ENCODE measurements around the gene MPHOSPH6.
"Not testable (repeated sequence)": the region's sequence is repeated elsewhere in the genome, so short reads cannot be mapped to it uniquely, and the experiment has no call there.

MPHOSPH6 gene

DNA sequence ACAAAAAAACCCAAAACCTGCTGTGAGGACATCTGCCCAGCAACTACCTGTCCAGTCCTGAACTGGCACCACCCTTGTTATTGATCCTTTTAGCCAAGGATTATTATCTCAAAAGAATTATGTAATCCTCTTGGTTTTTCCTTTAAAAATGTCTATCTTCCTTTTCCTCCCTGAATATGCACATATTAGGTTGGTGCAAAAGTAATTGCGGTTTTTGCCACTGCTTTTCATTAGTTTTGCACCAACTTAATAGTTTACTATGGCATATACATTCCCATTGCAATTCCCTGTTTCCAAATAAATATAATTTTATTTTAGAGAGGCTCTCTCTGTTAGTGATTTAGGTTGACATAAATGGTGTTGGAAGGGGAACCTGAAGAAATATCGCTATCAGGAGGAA, 51.3 kb downstream of the MPHOSPH6 start:
- DNase-seq (ENCODE audit: low read depth): no peak

DNA sequence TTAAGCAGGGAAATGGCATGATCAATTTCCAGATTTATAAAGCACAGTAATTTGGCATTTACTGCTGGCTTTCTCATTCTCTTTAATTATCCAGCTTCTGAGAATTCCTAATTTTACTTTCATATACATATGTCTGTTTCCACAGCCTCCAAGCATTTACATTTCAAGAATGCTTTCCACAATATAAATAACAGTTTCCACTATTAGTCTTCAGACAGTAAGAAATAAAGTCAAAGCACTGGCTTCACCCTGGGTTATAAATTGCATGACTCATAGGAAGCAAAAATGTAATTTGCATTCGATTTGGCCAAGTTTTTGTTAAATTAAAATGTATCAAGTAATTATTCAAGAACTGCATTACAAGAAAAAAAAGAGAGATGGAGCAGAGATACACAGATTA, 53.5 kb downstream of the MPHOSPH6 start:
- DNase-seq (ENCODE audit: low read depth): no peak

DNA sequence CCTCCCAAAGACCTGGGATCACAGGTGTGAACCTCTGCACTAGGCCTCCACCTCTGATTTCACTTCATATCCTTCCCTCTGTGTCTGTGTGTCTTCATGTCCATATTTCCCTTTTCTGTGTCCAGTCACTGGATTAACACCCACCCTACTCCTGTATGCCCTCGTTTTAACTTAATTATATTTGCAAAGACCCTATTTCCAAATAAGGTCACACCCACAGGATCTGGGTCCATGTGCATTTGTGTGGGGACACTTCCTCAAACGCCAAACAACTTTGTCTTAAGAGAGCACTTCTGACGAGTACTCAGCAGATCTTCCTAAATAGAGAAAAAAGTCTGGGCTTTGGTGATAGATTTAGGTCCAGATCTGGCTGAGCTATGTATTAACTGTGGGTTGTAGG, 56.3 kb downstream of the MPHOSPH6 start:
- no peak for DNase-seq (ENCODE audit: low read depth)

DNA sequence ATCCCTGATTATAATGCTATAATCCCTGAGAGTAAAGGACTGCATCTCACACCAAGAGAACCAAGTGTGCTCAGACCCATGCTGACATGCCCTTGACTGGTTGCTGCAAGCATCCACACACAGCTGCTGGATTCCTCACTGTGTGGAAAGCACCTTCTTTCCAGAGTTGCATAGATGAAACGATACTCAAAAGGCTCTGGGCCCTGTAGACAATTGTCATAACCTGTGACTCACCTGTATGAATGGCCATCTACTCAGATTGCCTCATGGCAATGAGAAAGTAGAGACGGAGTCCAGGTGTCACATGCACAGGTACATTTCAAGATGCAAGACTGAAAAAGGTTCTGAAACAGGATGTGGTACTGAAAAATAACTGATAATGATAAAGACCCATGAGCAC, 58.1 kb downstream of the MPHOSPH6 start:
- DNase-seq (ENCODE audit: low read depth): no peak

DNA sequence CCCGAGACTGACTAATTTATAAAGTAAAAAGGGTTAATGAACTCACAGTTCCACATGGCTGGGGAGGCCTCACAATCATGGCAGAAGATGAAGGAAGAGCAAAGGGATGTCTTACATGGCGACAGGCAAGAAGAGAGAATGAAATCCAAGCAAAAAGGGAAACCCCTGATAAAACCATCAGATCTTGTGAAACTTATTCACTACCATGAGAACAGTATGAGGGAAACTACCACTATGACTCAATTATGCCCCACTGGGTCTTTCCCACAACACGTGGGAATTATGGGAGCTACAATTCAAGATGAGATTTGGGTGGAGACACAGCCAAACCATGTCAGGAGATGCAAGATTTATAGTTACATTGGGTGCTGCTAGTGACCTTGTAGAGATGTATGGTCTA, 60.8 kb downstream of the MPHOSPH6 start:
- not testable (repeated sequence) for DNase-seq (ENCODE audit: low read depth)

DNA sequence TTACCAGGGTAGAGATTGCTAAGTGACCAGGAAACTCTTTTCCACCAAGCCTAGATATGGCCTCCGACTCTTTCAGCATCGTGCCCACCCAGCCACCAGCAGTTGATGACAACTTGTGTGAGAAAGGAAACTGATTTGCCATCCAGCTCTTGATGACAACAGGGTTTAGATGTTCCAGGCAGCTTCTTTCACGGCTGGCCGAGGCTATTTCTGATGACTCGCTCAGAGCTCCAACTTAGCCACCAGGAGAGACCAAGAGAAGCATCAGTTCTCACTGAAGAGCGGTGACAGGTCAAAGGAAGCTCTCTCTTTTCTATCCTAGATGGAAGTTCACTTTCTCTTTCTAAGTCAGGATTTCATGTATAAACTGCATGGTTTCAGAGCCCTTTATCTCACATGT, 61.2 kb downstream of the MPHOSPH6 start:
- no peak for DNase-seq (ENCODE audit: low read depth)

DNA sequence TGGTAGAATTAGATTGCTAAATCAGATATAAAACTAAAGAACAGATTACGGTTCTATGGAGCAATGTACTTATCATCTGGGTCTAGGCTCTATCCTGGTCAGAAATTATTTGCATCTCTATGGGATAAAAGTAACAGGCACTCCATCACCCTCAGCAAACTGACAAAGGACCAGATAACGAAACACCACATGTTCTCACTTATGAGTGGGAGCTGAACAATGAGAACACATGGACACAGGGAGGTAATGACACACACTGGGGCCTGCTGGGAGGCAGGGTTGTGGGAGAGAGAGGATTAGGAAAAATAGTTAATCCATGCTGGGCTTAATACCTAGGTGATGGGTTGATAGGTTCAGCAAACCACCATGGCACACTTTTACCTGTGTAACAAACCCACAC, 61.9 kb downstream of the MPHOSPH6 start:
- DNase-seq (ENCODE audit: low read depth): no peak

DNA sequence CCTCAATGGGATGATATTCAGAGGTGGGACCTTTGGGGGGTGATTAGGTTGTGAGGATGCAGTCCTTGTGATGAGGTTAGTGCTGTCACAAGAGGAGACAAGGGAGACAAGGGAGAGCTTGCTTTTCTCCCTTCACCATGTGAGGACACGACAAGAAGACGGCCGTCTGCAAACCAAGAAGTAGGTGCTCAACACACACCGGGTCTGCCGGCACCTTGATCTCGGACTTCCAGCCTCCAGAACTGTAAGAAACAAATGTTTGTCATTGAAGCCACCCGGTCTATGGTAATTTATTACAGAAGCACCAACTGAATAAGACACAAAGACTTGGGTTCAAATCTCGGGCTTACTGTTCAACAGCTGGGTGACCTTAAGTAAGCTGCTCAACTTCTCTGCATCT, 64.9 kb downstream of the MPHOSPH6 start:
- DNase-seq (ENCODE audit: low read depth): no peak

Data from activated T-helper 9 cell treated with anti-CD3 and anti-CD28 coated beads, Interleukin-2, amount 50 U/mL, for 16 hours (primary cell).